Measurements from ENCODE around the gene HIKESHI.

The HIKESHI gene

DNA sequence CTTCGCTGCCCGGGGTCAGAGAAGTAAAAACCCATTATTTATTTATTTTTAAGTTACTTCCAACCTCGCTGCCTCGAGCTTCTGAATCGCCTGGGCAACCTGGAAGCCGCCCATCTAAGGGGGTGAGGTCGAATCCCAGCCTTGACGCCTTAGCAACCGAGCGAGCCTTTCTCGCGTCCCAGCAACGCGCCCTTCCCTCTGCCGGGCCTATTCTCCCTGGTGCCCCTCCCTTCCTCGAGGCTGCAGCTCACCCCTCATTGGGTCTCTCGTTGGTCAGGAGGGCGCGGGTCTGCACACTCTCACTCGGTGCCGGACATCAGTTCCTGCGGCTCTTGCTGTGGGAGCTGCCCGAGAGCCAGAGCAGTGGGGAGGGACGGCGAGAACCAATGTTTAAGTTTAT, 72.5 kb downstream of the HIKESHI start, which contains the start of gene CCDC81:
Gene CCDC81 (plus strand): TSS at position 302 of the 400 bp plus-strand sequence. CDS start 277 bp downstream, outside the sequence.
- peaks cover 0 to 22% (median 4%) of the 10 kb centered on the region in 10 experiments; a peak in 10 of 20 replicates for H3K4me1 ChIP-seq
- no peaks in the 10 kb centered on the region for H3K36me3 ChIP-seq
- H3K9ac ChIP-seq, result no peak within 1 kb of the TSS
- TF ChIP-seq Cebpa-rat (IDR thresholded peaks at IDR 0.05), result no peak
- H3K9me3 ChIP-seq (replicated peaks in 1 of 11), result peaks cover 11 to 59% (median 29%) of the 10 kb centered on the region in 11 experiments; a peak in 21 of 22 replicates
- no peak within 1 kb of the TSS for H3K27ac ChIP-seq
- no peaks in the 10 kb centered on the region for H3K27me3 ChIP-seq
- H4K20me1 ChIP-seq, result no peaks in the 10 kb centered on the region
- H3K4me3 ChIP-seq, result no peak within 1 kb of the TSS
- no peak within 1 kb of the TSS for H3K4me2 ChIP-seq

DNA sequence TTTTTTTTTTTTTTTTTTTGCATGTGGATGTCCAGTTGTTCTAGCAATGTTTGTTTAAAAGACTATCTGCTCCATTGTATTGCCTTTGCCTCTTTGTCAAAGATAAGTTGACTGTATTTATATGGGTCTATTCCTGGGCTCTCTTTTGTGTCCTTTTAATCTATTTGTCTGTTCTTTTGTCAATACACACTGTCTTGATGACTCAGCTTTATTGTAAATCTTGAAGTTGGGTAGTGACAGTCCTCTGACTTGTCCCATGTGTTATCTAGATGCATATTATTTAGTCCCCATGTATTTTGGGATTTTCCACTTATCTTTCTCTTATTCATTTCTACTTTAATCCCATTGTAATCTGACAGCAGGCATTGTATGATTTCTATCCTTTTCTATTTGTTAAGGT, 75.9 kb downstream of the HIKESHI start:
- Histone ChIP-seq H3K9me3 (replicated peaks in 1 of 11) (peaks cover 11 to 47% (median 27%) of the 10 kb centered on the region in 11 experiments; a peak in 21 of 22 replicates), H3K4me1 (no peaks in the 10 kb centered on the region), H3K27ac (no peak overlapping the region), H4K20me1 (no peaks in the 10 kb centered on the region), H3K36me3 (no peaks in the 10 kb centered on the region), H3K27me3 (no peaks in the 10 kb centered on the region), H3K4me2 (no peak overlapping the region), H3K4me3 (no peak overlapping the region), H3K9ac (no peak overlapping the region)
- no peak for TF ChIP-seq Cebpa-rat (IDR thresholded peaks at IDR 0.05)

DNA sequence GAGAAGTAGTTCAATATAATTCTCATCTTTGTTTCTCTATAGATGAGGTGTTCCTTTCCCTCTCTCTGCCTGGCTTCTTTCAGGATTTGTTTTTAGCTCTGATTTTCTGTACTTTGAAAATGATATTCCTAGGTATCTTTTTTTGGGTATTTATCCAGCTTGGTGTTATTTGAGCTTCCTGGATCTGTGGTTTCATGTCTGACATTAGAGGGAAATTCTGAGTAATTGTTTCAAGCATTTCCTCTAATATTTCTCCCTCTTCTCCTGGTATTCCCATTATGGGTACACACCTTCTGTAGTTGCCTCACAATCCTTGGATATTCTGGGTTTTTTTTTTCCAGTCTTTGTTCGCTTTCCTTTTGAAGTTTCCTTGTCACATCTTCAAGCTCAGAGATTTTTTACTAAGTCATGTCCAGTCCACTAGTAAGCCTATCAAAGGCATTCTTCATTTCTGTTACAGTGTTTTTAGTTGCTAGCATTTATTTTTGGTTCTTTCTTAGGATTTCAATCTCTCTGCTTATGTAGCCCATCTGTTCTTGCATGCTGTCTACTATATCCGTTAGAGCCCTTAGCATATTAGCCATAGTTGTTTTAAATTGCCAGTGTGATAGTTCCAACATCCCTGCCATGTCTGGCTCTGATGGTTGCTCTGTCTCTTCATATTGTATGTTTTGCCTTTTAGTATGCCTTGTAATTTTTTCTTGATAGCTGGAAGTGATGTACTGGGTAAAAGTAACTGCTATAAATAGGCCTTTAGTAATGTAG, 78.4 kb downstream of the HIKESHI start:
- H3K36me3 ChIP-seq, result no peaks in the 10 kb centered on the region
- H3K4me3 ChIP-seq, result no peak overlapping the region
- no peak overlapping the region for H3K27ac ChIP-seq
- H3K9me3 ChIP-seq (replicated peaks in 1 of 11), result peaks cover 9 to 29% (median 14%) of the 10 kb centered on the region in 11 experiments; a peak in 21 of 22 replicates
- H3K4me2 ChIP-seq, result no peak overlapping the region
- no peak for TF ChIP-seq Cebpa-rat (IDR thresholded peaks at IDR 0.05)
- no peaks in the 10 kb centered on the region for H4K20me1 ChIP-seq
- no peaks in the 10 kb centered on the region for H3K27me3 ChIP-seq
- no peak overlapping the region for H3K9ac ChIP-seq
- no peaks in the 10 kb centered on the region for H3K4me1 ChIP-seq

DNA sequence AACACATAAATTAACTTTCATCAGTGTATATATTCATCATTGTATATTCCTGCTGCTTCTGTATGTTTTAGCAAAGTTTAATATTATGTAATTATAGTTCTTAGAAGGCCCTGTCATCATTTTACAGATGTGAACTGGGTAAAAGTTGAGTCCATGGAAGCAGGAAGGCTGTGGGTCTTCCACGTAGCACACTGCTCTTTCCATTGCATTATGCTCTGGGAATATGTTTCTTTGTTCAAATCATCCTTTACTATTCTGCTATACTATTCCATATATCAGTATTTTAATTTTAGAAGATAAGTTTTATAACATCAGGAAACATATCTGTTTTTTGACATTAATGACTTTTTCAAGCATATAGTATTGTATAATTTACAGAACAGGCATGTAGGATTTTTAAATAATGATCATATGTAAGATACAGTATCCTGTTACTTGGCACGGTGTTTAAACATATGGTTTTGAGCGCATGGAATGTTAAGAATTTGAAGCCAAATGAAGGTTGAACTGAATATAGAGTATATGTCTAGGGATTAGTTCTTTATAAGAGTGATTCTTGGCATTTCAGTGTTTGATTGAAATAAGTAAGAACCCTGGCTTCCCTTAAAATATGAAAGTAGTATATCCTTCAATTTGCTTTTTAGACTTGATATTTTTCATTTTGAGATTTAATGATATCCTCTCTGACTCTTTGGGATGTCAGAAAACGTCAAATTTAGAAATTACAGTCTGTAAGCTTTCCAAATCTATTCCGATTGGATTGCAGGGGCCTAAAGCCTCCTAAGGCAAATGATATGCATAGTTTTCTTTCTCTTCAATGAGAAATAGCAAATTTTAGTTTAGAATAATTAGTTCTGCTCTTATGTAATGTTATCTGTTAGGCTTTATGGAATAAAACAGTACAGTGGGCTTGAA, 81.3 kb downstream of the HIKESHI start:
- H3K36me3 ChIP-seq, result no peaks in the 10 kb centered on the region
- H3K27ac ChIP-seq, result no peak overlapping the region
- no peak overlapping the region for H3K4me3 ChIP-seq
- H3K9ac ChIP-seq, result no peak overlapping the region
- no peaks in the 10 kb centered on the region for H3K4me1 ChIP-seq
- H3K9me3 ChIP-seq (replicated peaks in 1 of 11), result peaks cover 0 to 15% (median 0%) of the 10 kb centered on the region in 11 experiments; a peak in 1 of 22 replicates
- no peaks in the 10 kb centered on the region for H3K27me3 ChIP-seq
- no peak overlapping the region for H3K4me2 ChIP-seq
- TF ChIP-seq Cebpa-rat (IDR thresholded peaks at IDR 0.05), result no peak
- no peaks in the 10 kb centered on the region for H4K20me1 ChIP-seq

DNA sequence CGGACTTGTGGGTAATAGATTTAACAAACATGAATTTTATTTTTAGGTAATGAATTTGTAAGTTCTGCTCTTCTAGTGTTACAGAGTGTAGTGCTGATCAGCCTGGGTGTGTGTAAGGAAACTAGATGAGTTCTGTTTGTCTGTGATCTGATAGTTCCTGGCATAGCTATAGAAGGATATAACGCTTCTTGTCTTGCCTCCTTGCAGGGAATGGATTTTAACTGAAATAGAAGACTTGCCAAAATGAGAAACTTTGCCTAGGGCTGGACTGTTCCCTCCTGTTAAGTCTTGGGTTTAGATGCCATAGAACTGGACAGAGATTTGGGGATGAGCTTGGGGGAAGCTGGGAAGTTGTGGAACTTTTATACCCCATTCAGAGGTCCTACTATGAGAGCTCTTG, 84.2 kb downstream of the HIKESHI start:
- peaks cover 0 to 12% (median 0%) of the 10 kb centered on the region in 11 experiments; a peak in 4 of 22 replicates for H3K9me3 ChIP-seq (replicated peaks in 1 of 11)
- H3K4me2 ChIP-seq, result no peak overlapping the region
- no peaks in the 10 kb centered on the region for H3K36me3 ChIP-seq
- TF ChIP-seq Cebpa-rat (IDR thresholded peaks at IDR 0.05), result no peak
- H3K4me1 ChIP-seq, result no peaks in the 10 kb centered on the region
- H3K27me3 ChIP-seq, result no peaks in the 10 kb centered on the region
- H3K9ac ChIP-seq, result no peak overlapping the region
- no peaks in the 10 kb centered on the region for H4K20me1 ChIP-seq
- no peak overlapping the region for H3K27ac ChIP-seq
- no peak overlapping the region for H3K4me3 ChIP-seq

DNA sequence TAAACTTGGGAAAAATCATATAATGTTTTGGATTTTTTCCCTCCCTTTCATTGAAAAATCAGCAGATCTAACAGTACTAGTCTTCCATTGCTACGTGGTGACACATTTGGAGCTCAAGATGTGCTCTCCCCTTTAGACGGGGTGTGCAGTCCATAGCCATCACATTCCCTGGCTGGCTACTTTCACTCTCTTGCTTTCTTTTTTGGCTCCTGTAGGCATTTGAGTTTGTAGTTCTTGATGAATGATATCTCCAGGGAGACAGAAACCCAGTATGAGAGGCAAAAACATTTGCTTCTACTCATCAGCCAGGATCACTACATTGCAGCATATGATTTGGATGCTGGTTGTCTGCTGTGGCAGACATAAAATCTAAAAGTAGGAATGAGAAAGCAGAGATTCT, 84.7 kb downstream of the HIKESHI start:
- TF ChIP-seq Cebpa-rat (IDR thresholded peaks at IDR 0.05), result no peak

DNA sequence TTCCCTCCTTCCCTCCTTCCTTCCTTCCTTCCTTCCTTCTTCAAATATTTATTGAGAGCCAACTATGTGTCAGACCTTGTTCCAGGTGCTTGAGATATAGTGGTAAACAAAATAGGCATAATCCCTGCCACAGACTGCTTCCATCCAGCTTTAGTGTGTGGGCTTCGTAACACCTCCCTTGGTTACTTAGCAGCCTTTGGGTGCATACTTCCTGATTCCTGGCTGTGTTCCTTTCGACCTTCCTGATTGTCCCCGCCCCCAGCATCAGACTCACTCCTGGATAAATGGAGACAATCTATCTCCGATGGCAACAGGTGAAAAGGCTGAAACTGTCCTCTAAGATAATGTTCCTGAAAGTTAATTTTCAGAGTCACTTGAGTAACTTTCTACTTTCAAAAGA, 86.2 kb downstream of the HIKESHI start:
- Histone ChIP-seq H3K4me1 (no peaks in the 10 kb centered on the region), H3K27me3 (no peaks in the 10 kb centered on the region), H3K9me3 (replicated peaks in 1 of 11) (peaks cover 0 to 18% (median 0%) of the 10 kb centered on the region in 11 experiments; a peak in 5 of 22 replicates), H3K36me3 (no peaks in the 10 kb centered on the region), H3K4me2 (no peak overlapping the region), H3K27ac (no peak overlapping the region), H4K20me1 (no peaks in the 10 kb centered on the region), H3K4me3 (no peak overlapping the region), H3K9ac (no peak overlapping the region)
- TF ChIP-seq Cebpa-rat (IDR thresholded peaks at IDR 0.05), result no peak

More for the DNA sequence above, 84.7 kb downstream of the HIKESHI start:
- no peak overlapping the region for H3K4me2 ChIP-seq
- no peak overlapping the region for H3K9ac ChIP-seq
- H3K36me3 ChIP-seq, result no peaks in the 10 kb centered on the region
- no peaks in the 10 kb centered on the region for H3K4me1 ChIP-seq
- H3K27me3 ChIP-seq, result no peaks in the 10 kb centered on the region
- no peak overlapping the region for H3K4me3 ChIP-seq
- H4K20me1 ChIP-seq, result no peaks in the 10 kb centered on the region
- peaks cover 0 to 15% (median 0%) of the 10 kb centered on the region in 11 experiments; a peak in 5 of 22 replicates for H3K9me3 ChIP-seq (replicated peaks in 1 of 11)
- no peak overlapping the region for H3K27ac ChIP-seq

DNA sequence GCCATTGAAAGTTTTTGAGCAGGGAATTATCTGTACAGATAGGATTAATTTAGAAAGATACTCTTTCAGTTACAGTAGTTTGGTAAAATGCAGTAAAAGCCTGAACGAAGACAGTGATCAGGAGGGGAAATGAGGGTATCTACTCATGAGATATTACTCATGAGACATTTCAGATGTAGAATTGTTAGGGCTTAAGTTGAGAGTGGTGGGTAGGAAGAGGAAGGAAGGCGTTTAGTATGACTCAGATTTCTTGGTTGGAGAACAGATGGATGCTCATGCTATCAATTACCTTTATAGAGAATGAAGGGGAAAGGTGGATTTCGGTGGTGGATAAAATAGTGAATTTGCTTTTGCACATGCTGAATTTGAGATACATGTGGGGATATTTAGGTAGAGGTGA, 88.4 kb downstream of the HIKESHI start:
- H3K4me1 ChIP-seq, result no peaks in the 10 kb centered on the region
- no peak overlapping the region for H3K9ac ChIP-seq
- no peaks in the 10 kb centered on the region for H4K20me1 ChIP-seq
- no peak overlapping the region for H3K4me2 ChIP-seq
- H3K27ac ChIP-seq, result no peak overlapping the region
- H3K4me3 ChIP-seq, result no peak overlapping the region
- TF ChIP-seq Cebpa-rat (IDR thresholded peaks at IDR 0.05), result no peak
- H3K9me3 ChIP-seq (replicated peaks in 1 of 11), result peaks cover 0 to 18% (median 0%) of the 10 kb centered on the region in 11 experiments; a peak in 5 of 22 replicates
- no peaks in the 10 kb centered on the region for H3K27me3 ChIP-seq
- no peaks in the 10 kb centered on the region for H3K36me3 ChIP-seq

DNA sequence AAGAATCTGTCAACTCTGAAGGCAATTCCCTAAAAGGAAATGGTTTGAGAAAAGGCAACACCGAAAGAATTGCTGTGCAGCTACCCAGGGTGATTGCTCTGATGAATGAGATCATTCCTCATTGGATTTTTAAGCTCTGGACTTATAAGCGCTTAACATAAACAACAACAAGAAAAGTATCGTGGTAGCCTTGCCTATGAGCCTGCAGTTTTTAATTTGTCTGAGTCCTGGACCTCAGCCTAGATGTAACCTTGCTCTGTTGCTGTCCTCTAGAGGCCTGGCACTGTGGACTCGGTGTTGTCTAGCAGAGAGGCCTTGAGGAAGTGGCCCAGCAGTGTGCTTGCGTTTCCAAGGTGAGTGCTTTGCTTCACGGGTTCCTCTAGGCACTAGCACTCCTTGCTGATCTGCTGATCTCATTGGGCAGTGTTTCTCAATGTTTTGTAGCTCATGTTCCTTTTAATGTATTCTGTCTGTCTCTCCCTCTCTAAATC, 93.1 kb downstream of the HIKESHI start:
- Histone ChIP-seq H3K4me1 (no peaks in the 10 kb centered on the region), H3K9ac (no peak overlapping the region), H3K4me3 (no peak overlapping the region), H3K4me2 (no peak overlapping the region), H3K36me3 (no peaks in the 10 kb centered on the region), H3K27ac (no peak overlapping the region), H3K27me3 (no peaks in the 10 kb centered on the region), H4K20me1 (no peaks in the 10 kb centered on the region), H3K9me3 (replicated peaks in 1 of 11) (peaks cover 0 to 6% (median 0%) of the 10 kb centered on the region in 11 experiments; a peak in 1 of 22 replicates)
- no peak for TF ChIP-seq Cebpa-rat (IDR thresholded peaks at IDR 0.05)

All from BLaER1 treated with 17β-estradiol and CSF1 and Interleukin-3, amounts not matched to agents 10 nM and 100 nM (cell line).